Cardiac muscle cell (in vitro differentiated cells and primary cell): ENCODE data around the gene ZNF579. TPM values are rescaled to one million over a fixed set of nuclear protein-coding genes. Genes with fewer than 3 reads are reported as not detected.

Experiments
- DNase-seq, 2 donors: peaks; one replicate each; pipeline versions ENCODE4 v3.0.0 to v3.0.0-alpha.2; 2010 to 2017; ENCODE audit warnings: low read depth in 1 of 2, low spot score in 1 of 2
- H3K27ac ChIP-seq: fragments of 200-600 bp; sonication (generic); 2 replicates; pipeline ENCODE4 v1.5.1; 2016
- H3K27me3 ChIP-seq: fragments of 200-600 bp; sonication (generic); 2 replicates; pipeline ENCODE4 v1.6.0; 2016; ENCODE audit warnings: control low read depth
- H3K36me3 ChIP-seq: fragments of 200-600 bp; sonication (generic); 2 replicates; pipeline ENCODE4 v1.5.1; 2016; ENCODE audit warnings: control low read depth
- H3K4me1 ChIP-seq: fragments of 200-600 bp; sonication (generic); 2 replicates; pipeline ENCODE4 v1.8.1; 2017; ENCODE audit warnings: low read depth, mild to moderate bottlenecking, mixed run types
- H3K4me3 ChIP-seq: fragments of 200-600 bp; sonication (generic); 2 replicates; pipeline ENCODE4 v1.5.1; 2016; ENCODE audit warnings: mild to moderate bottlenecking
- H3K9me3 ChIP-seq: fragments of 200-600 bp; sonication (generic); 2 replicates; pipeline ENCODE4 v1.5.1; 2017; ENCODE audit warnings: low read depth, mild to moderate bottlenecking, control low read depth
- polyA plus RNA-seq: library from polyadenylated mRNA; unstranded; fragments of >200 nt; fragmentation: Nextera tagmentation; extraction: Ambion mirVana; gene quantifications from 2 replicates; pipeline ENCODE4 v1.2.1, GENCODE V29; 2016
- total RNA-seq: library from RNA; depleted of rRNA; stranded (reverse); fragments of >200 nt; gene quantifications from 2 replicates; pipeline ENCODE4 v1.2.3, GENCODE V29; 2016
- TF ChIP-seq, protein P1 (sequence below): IDR thresholded peaks from 2 replicates; pipeline ENCODE4 v1.5.1; 2012; ENCODE audit warnings: low read depth, mild to moderate bottlenecking, low read length

ZNF579 gene
- total and polyA plus RNA-seq, 2 experiments from 2014 or later = 10.3 to 14.9 TPM

DNA sequence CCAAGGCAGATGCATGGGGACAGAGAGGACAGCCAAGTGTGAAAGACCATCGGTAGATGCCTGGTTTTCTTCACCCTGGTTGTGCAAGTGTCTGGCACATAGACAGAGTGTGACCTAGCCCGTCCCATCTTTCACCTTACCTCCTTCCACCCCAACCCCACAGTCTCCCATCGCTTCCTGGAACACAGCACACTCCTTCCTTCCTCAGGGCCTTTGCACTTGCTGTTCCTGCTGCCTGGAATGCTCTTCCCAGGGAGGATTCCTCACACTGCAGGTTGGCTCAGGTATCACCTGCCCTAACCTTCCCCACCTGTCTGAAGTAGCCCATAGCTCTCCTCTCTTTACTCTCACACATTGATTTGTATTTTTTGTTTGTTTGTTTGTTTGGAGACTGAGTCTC lies 15.7 kb upstream of the ZNF579 start:
- H3K4me3 ChIP-seq = no peak overlapping the region
- peaks cover 9% of the 10 kb centered on the region for H3K36me3 ChIP-seq
- no peaks in the 10 kb centered on the region for H3K4me1 ChIP-seq
- H3K9me3 ChIP-seq = no peaks in the 10 kb centered on the region
- DNase-seq = no peak
- TF ChIP-seq, protein P1, sequence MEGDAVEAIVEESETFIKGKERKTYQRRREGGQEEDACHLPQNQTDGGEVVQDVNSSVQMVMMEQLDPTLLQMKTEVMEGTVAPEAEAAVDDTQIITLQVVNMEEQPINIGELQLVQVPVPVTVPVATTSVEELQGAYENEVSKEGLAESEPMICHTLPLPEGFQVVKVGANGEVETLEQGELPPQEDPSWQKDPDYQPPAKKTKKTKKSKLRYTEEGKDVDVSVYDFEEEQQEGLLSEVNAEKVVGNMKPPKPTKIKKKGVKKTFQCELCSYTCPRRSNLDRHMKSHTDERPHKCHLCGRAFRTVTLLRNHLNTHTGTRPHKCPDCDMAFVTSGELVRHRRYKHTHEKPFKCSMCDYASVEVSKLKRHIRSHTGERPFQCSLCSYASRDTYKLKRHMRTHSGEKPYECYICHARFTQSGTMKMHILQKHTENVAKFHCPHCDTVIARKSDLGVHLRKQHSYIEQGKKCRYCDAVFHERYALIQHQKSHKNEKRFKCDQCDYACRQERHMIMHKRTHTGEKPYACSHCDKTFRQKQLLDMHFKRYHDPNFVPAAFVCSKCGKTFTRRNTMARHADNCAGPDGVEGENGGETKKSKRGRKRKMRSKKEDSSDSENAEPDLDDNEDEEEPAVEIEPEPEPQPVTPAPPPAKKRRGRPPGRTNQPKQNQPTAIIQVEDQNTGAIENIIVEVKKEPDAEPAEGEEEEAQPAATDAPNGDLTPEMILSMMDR = no peak
- H3K27ac ChIP-seq = no peak overlapping the region
- H3K27me3 ChIP-seq = no peaks in the 10 kb centered on the region

- Histone ChIP-seq H3K27me3 (no peaks in the 10 kb centered on the region), H3K4me1 (no peaks in the 10 kb centered on the region), H3K27ac (no peak overlapping the region), H3K36me3 (peaks cover 9% of the 10 kb centered on the region), H3K9me3 (no peaks in the 10 kb centered on the region), H3K4me3 (no peak overlapping the region)
- no peak for DNase-seq
- TF ChIP-seq, protein P1 = no peak
Observed at GRCh38 chr19:55594996-55595545, 14.4 kb upstream of the ZNF579 start.

DNA sequence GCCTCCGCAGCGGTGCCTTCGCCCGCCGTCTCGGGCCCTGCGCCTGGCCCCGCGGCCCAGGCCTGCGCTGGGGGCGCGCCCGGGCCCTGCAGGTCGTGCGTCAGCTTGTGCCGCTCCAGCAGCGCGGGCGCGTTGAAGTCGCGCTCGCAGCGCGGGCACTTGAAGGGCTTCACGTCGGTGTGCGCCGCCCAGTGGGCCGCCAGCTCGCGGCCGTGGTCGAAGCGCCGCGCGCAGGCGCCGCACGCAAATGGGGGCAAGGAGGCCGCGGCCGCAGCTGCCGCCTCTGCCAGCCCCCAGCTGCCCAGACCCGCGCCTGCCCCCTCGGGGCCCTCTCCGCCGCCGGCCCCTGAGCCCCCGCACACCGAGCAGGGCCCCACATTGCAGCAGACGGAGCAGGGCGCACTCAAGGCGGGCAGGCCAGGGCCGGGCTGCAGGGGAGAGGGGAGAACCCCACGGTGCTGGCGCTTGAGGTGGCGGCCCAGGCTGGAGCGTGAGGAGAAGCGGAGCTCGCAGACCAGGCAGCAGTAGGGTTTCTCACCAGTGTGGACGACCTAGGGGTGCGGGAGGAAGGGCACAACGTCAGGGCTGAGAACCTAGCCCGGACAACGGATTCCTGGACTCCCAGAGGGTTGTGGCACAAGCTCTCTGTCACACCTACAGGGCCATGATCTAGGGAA lies 12.6 kb upstream of the ZNF579 start:
- Histone ChIP-seq H3K27me3 (no peaks in the 10 kb centered on the region), H3K9me3 (no peaks in the 10 kb centered on the region), H3K27ac (no peak overlapping the region), H3K4me3 (no peak overlapping the region), H3K4me1 (no peaks in the 10 kb centered on the region), H3K36me3 (peaks cover 9% of the 10 kb centered on the region)
- TF ChIP-seq, protein P1 = no peak
- DNase-seq = no peak

- Histone ChIP-seq H3K4me3 (no peak overlapping the region), H3K27me3 (no peaks in the 10 kb centered on the region), H3K9me3 (no peaks in the 10 kb centered on the region), H3K4me1 (no peaks in the 10 kb centered on the region), H3K36me3 (peaks cover 9% of the 10 kb centered on the region), H3K27ac (no peak overlapping the region)
- no peak for DNase-seq
- TF ChIP-seq, protein P1 = no peak
Observed at GRCh38 chr19:55592391-55593090, 11.9 kb upstream of the ZNF579 start.

- no peaks in the 10 kb centered on the region for H3K27me3 ChIP-seq
- no peaks in the 10 kb centered on the region for H3K9me3 ChIP-seq
- H3K4me3 ChIP-seq = no peak overlapping the region
- no peak for DNase-seq
- no peak overlapping the region for H3K27ac ChIP-seq
- H3K36me3 ChIP-seq = peaks cover 9% of the 10 kb centered on the region
- H3K4me1 ChIP-seq = peaks cover 3% of the 10 kb centered on the region
- TF ChIP-seq, protein P1 = no peak
Observed at GRCh38 chr19:55591555-55591954, 10.9 kb upstream of the ZNF579 start.
